Measurements from ENCODE around the gene PEX3.
"Not testable (repeated sequence)": the region's sequence is repeated elsewhere in the genome, so short reads cannot be mapped to it uniquely, and the experiment has no call there.

PEX3 gene

GRCh38 chr6:143507358-143508145 is 56.9 kb downstream of the PEX3 start:
- DNase-seq, result no peak

GRCh38 chr6:143510326-143510725 is 59.7 kb downstream of the PEX3 start:
- not testable (repeated sequence) for DNase-seq

DNA sequence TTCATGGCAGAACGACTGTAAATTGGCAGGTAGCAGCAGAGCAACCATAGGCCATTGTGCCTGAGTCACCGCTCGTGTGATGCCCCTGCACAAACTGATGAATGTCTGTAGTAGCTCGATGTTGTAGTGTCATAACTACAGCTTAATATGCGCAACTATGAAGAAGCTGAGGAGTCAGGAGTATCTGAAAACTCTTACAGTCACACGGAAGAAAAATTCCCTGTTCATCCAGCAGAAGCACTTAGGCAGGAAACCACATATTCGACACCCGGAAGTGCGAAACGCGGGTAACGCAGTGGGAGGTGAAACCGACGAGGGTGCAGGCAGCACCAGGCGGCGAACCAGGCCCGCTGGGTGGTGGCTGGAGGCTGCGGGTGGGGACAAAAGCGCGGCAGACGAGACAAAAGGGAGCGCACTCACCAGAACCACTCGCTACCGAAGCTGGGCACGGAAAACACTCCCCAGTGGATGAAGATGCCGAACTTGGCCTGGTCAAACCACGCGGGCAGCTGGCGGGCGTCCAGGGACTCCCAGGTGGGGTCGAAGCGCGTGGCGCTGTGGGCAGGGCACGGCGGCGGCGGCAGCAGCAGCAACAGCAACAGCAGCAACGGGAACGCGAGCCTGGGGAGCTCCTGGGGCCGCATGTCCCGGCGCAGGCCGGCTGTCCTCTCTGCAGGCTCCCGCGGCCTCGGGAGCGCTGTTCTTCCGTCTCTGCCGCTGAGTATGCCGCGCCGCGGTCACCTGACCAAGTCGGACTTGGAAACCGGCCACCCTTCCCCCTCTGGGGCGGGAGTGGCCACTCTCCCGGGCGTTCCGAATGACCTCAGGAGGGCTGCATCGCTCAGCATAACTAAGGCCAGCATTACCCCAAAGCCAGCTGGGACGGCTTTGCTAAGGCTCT is 60.6 kb downstream of the PEX3 start, which contains the start of gene FUCA2:
Gene FUCA2 (minus strand): TSS at position 730 of the 901 bp plus-strand sequence. CDS start 86 bp downstream, at position 644.
- DNase-seq, result no peak

DNA sequence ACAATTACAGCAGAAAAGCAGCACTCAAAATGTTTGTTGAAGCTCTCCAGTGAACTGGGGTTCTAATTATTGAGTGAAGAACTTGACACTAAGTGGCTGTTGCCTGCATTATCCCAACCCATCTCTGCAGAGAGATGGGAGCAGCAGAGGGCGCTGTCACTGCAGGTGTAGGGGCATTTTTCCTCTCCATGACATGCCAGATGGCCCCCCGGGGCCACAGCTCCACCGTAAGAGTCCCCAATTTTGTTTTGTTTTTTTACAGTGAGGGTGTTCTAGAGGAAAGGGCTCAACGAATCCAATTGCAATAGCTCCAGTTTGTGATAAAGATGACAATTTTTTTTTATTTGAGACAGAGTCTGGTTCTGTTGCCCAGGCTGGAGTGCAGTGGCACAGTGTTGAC is 62.8 kb downstream of the PEX3 start:
- DNase-seq, result no peak

DNA sequence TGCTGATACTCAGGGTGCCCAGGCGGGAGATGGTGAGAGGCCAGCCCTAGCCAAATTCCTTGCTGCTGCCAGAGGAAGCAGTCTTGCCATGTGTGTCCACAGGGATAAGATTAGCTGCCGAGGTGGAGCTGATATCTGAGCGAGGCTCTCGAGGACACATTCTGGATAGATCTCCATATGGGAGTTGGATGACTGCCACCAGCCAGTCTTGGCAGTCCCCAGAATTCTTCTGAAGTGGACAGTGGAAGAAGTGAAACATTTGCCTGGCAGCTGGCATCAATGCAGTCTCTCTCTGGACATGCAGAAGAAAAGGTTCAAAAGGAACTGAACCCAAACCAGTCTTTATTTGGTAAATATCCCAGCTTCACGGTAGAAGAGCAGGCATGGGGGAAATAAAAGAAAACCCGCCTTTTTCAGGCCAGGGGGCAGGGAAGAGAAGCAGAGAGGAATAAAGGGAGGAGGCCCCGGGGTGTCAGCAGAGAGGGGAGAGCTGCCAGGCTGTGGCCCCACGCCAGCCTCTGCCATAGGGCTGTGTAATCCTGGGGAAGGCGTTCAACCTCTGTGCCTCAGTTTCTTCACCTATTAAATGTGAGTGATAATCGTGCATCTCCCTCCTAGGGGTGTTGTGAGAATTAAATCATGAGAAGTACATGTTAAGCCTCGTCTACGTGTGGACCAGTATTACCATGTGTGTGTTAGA is 64.6 kb downstream of the PEX3 start:
- no peak for DNase-seq

DNA sequence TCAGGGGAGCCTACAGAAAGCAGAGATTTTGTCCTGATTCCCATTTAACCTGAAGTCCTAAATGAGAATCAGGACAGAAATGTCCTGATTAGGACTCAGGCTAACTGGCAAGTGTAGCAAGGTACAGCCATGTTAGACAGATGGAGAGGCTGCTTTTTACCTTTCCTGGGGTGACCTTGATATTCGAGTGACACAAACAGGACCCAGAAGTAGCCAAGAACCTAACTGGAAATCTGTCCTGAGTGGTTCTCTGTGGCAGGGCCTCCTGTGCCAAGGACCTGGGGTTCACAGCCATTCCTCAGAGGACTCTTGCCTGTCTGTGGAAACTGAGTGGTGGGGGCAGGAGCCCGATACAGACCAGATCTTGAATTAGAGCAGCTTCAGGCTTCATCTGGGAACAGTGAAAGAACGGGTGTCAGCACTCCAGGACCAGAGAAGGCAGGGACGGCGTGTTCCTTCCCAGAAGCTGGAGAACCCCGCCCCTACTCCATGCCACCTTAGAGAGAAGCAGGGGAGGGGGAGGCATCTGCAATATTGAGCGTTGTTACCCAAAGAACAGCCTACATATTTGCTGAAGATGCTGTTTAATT is 65.3 kb downstream of the PEX3 start:
- DNase-seq, result no peak

DNA sequence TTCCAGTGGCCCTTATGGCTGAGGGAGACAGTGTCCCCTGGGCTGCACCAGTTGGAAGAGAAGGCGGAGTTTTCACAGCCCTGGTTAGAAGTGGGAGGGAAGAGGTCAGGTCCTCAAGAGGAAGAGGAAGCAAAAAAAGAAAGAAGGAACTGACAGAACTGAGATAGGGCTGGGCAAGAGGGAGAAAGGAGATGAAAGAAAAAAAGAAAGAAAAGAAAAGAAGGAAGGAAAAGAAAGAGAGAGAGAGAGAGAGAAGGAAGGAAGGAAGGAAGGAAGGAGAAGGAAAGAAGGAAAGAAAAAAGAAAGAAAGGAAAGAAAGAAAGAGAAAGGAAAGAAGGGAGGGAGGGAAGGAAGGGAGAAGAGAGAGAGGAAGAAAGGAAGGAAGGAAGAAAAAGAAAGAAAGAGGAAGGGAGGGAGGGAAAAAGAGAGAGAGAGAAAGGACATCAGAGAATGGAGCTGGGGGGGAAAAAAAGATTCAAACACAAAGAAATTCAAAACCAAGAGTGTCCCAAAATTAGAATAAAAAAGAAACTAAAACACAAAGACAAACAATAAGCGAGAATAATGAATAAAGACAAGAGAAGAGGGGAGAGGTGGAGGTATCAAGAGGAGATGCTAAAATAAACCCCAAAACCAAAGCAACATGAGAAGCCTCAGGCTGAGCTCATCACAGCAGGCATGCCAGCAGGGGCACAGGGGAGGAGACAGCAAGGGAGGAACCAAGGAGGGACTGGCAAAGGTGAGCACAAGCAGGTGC is 66.3 kb downstream of the PEX3 start:
- DNase-seq, result no peak

- no peak for DNase-seq
Observed at GRCh38 chr6:143517447-143517773, 66.8 kb downstream of the PEX3 start.

DNA sequence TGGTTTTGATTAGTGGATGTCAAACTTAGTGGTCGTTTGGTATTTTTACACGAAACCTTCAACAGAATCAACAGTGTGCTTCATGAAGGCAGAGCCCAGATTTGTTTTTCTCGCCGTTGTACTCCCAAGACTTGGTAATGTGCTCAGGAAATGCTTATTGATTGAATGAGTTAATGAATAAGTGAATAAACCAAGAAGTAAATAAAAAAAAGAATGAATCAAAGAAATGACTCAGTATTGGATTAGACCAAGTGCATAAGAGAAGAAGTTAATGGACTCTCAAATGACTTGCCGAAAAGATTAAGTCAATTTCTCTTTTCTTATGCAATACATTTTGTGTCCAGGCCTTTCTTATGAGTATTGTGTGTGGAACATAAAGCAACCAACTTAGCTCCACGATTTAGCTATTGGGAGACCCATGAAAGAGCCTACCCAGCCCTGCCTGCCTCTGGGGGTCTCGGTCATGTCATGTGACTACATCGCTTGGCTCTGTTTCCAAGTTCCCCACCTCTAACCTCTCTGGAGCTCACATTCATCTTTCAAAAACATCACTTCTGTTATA is 71.5 kb downstream of the PEX3 start:
- no peak for DNase-seq

DNA sequence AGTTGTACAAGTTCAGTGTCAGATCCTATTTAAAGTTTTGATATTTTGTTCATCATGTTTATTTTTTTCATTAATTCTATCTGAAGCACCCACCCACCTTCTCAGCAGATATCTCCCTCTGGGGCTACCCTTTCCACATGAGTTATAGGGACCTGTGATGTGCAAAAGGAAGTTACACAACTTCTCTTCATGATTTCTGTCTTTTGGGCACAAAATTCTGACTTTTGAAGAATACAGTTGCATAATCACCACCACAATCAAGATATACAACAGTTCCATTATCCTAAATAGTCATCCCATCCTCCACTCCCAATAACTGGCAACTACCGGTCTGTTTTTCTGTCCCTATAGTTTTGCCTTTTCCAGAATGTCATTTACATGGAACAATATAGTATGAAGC is 74.8 kb downstream of the PEX3 start:
- no peak for DNase-seq

GRCh38 chr6:143527677-143528076 is 77.1 kb downstream of the PEX3 start:
- DNase-seq, result no peak

GRCh38 chr6:143528164-143528811 is 77.7 kb downstream of the PEX3 start:
- no peak for DNase-seq

- no peak for DNase-seq
Observed at GRCh38 chr6:143529095-143529494, 78.5 kb downstream of the PEX3 start.

- DNase-seq, result no peak
Observed at GRCh38 chr6:143531720-143532499, 81.3 kb downstream of the PEX3 start.

DNA sequence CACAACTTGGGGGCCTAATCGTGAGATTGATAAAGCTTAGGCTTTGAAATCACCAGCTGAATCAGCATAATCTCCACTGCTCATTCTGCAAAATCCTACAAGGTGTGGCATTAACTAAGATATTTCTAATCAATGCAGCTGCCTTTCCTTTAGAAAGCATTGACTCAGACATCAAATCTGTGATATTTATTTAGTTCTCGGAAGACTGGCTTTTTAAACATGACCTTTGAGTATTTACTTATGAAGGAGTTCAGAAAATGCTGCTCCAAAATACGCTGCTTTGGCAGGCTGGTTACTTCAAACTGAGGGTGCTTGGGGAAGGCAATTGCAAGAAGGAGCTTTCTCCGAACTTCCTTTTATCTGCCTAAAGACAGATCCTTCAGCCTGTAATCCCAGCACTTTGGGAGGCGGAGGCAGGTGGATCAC is 84.6 kb downstream of the PEX3 start:
- DNase-seq, result no peak

DNA sequence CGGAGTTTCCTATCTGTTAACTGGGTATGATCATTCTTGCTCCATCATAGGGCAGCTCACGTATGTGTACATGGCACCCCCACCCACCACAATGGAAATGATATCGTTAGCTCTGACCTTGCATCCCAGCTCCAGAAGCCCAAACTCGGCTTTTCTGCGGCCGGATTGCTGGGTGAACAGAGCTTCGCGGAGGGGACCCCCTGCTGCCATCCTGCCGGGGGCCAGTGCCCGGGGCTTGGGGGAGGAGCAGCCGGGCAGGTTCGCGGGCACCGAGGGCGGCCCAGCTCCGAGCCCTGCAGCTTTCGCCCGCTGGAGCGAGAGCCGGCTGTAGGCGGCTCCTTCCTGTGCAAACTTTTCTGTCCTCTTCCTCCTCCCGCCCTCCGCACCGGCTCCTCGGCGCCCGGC is 85.9 kb downstream of the PEX3 start:
- DNase-seq, result no peak

DNA sequence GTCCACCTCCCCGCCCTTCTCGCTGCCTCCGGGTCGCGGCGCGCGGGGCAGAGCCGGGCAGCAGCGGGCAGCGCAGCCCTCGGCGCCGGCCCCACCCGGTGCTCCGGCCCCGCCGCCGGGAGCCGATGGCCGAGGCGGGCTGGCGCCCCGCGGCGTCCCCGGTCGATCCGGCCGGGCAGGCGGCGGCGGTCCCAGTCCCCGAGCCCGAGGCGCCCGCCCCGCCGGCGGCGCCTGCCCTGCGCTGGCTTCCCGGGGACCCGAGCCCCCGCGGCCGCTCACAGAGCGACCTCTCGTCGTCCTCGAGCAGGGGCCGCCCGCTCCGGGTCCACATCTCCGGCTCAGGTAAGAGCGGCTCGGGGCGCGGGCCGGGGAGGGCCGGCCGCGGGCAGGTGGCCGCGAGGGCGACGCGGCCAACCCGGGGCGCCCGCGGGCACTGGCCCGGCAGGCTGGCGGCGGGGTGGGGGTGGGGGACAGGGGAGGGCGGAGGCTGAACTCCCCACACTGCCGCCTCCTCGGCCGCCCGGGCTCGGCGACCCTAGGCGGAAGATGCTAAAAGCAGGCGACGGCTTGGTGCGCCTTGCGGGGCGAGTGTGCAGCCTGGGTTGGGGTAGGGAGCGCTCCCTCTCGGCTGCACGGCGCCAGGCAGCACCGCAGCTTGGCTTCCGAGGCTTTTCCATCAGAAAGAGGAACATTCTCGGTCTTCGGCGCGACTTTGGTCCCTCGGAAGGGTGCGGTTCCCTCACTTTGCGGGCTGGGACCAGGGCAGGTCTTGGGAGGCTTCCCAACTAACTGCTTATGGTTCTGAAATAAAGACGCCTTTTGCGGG is 86.5 kb downstream of the PEX3 start:
- DNase-seq, result no peak

- no peak for DNase-seq
Observed at GRCh38 chr6:143538374-143538773, 87.8 kb downstream of the PEX3 start.

GRCh38 chr6:143539106-143539505 is 88.5 kb downstream of the PEX3 start:
- DNase-seq, result no peak

DNA sequence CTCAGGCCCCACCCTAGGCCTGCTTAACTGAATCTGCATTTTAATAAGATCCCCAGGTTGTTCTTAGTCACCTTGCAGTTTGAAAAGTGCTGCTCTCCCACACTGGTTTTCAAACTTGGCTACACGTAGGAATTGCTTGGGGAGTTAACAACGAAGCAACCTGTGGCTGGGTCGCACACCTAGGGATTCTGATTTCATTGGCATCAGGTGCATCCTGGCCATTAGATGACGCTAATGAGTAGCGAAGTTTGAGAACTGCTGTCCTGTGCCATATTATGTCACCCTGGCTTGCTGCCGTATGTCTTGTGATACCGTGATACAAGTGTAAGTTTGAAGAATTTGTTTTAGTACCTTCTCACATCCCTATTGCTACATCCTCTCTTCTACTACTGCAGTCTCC is 89.1 kb downstream of the PEX3 start:
- DNase-seq, result no peak
